Stimulated activated CD8-positive, alpha-beta memory T cell treated with anti-CD3 and anti-CD28 coated beads, Interleukin-7, amount 100 ng/mL, for 24 hours (primary cell): ENCODE measurements around the gene ITGB3.
A peak's percentile ranks its signal among the peaks of the same experiment; 100 is the strongest.
"Not testable (repeated sequence)": the region's sequence is repeated elsewhere in the genome, so short reads cannot be mapped to it uniquely, and the experiment has no call there.

Experiments
- DNase-seq: peaks from one replicate; pipeline ENCODE4 v3.0.0-alpha.2; 2020; ENCODE audit warnings: low read depth

The ITGB3 gene

GRCh38 chr17:47223007-47223406, 30.6 kb upstream of the ITGB3 start:
- DNase-seq, result no peak

GRCh38 chr17:47223460-47223859, 30.2 kb upstream of the ITGB3 start:
- DNase-seq, result no peak

- not testable (repeated sequence) for DNase-seq
Measured at GRCh38 chr17:47224077-47224476, 29.6 kb upstream of the ITGB3 start.

GRCh38 chr17:47224966-47225365, 28.7 kb upstream of the ITGB3 start:
- no peak for DNase-seq

GRCh38 chr17:47225436-47225858, 28.2 kb upstream of the ITGB3 start:
- no peak for DNase-seq

GRCh38 chr17:47225911-47226688, 27.5 kb upstream of the ITGB3 start:
- no peak for DNase-seq

GRCh38 chr17:47227862-47228261, 25.8 kb upstream of the ITGB3 start:
- no peak for DNase-seq

- DNase-seq, result peak; percentile 49
Measured at GRCh38 chr17:47229535-47230443, 23.8 kb upstream of the ITGB3 start.

- DNase-seq, result no peak
Measured at GRCh38 chr17:47230864-47231263, 22.8 kb upstream of the ITGB3 start.

- DNase-seq, result no peak
Measured at GRCh38 chr17:47231334-47231733, 22.3 kb upstream of the ITGB3 start.

- no peak for DNase-seq
Measured at GRCh38 chr17:47231866-47232265, 21.8 kb upstream of the ITGB3 start.

- DNase-seq, result no peak
Measured at GRCh38 chr17:47232465-47232864, 21.2 kb upstream of the ITGB3 start.

- no peak for DNase-seq
Measured at GRCh38 chr17:47235506-47235905, 18.1 kb upstream of the ITGB3 start.

GRCh38 chr17:47235923-47236322, 17.7 kb upstream of the ITGB3 start:
- no peak for DNase-seq

GRCh38 chr17:47237841-47238240, 15.8 kb upstream of the ITGB3 start:
- no peak for DNase-seq

GRCh38 chr17:47238321-47239010, 15.2 kb upstream of the ITGB3 start:
- DNase-seq, result no peak

- no peak for DNase-seq
Measured at GRCh38 chr17:47239619-47239966, 14.0 kb upstream of the ITGB3 start.

- DNase-seq, result no peak
Measured at GRCh38 chr17:47239967-47240651, 13.5 kb upstream of the ITGB3 start.

- DNase-seq, result no peak
Measured at GRCh38 chr17:47240806-47241205, 12.8 kb upstream of the ITGB3 start.

GRCh38 chr17:47242648-47243047, 11.0 kb upstream of the ITGB3 start:
- DNase-seq, result no peak

- DNase-seq, result no peak
Measured at GRCh38 chr17:47243737-47244598, 9.7 kb upstream of the ITGB3 start.
